Measurements from ENCODE around the gene RGL2.

DNA sequence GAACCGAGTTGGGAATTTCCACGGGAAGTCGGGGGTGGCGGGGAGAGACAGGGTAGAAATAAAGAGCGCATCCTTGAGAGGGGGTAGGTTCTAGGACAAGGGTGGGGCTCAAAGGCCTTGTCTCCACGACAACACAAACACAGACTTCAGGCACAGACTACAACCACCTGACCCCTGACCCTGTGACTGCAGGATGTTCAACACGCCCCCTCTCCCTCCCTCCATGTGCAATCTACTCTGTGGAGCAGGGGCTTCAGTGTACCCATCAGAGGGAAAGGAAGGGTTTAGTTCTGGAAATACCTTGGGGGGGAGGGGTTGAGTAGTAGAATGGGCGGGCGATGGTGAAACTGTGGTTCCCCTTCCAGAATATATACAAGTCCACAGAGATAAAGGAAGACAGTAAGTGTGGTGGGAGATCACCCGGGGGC lies 15.8 kb upstream of the RGL2 start:
- TF ChIP-seq MAX (IDR thresholded peaks at IDR 0.05; ENCODE audit: low read depth) (no peak), MXI1 (IDR thresholded peaks at IDR 0.05; ENCODE audit: low read depth, low read length) (peak; percentile 28; the same call in 1 of the 2 replicates), CTCF (IDR thresholded peaks at IDR 0.05) (no peak), POLR2AphosphoS5 (IDR thresholded peaks at IDR 0.05; ENCODE audit: low read depth, low read length) (no peak), JUND (IDR thresholded peaks at IDR 0.05) (no peak), EP300 (IDR thresholded peaks at IDR 0.05; ENCODE audit: borderline replicate concordance in 1 of 2, low read depth in 1 of 2, low read length in 1 of 2) (no peak), ZBTB33 (IDR thresholded peaks at IDR 0.05; ENCODE audit: borderline replicate concordance, low read depth) (no peak), SMC3 (IDR thresholded peaks at IDR 0.05; ENCODE audit: low read depth, low read length) (no peak), RFX5 (IDR thresholded peaks at IDR 0.05; ENCODE audit: low read length) (no peak)
